NCI-H2227 (cell line): ENCODE measurements around the gene REN.
A peak's percentile ranks its signal among the peaks of the same experiment; 100 is the strongest.

Source experiments
- DNase-seq: peaks from one replicate; lab custom pipeline; 2025; ENCODE audit not compliant: unreplicated experiment; lab: John Stamatoyannopoulos, UW

Gene REN

GRCh38 chr1:204191456-204191855 lies 25.3 kb upstream of the REN start:
- no peak for DNase-seq

DNA sequence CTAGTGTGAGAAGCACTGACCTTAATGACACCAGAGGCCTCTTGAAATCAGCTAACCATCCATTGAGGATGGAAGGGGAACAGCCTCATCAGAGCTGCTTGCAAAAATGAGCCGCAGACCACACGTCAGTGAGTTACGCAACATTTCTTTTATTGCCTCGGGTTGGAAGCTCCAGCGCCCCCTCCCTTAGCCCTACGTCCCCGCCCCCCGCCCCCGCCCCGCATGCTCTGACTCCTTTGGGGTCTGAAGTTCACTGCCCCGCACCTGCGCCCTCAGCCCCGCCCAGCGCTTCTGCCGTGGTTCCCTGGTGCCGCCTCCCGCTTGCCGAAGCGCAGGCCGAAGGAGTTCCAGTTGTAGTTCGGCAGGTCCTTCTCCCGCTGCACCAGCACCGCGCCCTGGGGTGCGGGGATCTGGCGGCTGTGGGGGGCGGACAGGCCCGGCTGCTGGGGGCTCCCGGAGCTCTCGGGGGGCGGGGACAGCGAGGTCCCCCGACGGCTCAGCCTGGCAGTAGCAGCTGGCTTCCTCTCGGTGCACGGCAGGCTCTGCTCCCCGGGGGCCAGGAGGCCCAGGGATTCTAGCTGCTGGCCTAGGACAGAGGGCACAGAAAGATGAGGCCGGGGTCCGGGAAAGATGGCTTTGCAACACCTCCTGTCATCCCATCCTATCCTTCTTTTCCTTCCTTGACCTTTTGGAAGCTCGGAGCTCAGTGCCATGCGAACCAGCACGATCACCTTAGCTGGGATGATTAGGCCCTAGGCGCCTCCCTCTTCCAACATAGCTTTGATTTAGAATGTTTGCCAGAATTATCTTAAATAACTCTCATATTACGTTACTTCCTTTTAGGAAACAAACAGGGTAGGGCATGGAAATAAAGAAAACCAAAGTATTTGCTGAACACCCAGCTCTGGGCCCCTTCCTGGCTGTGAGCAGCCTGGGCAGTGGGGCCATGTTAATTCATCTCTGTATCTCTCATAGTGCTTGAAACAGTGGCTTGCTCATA lies 24.4 kb upstream of the REN start:
- peak; percentile 67 for DNase-seq

DNA sequence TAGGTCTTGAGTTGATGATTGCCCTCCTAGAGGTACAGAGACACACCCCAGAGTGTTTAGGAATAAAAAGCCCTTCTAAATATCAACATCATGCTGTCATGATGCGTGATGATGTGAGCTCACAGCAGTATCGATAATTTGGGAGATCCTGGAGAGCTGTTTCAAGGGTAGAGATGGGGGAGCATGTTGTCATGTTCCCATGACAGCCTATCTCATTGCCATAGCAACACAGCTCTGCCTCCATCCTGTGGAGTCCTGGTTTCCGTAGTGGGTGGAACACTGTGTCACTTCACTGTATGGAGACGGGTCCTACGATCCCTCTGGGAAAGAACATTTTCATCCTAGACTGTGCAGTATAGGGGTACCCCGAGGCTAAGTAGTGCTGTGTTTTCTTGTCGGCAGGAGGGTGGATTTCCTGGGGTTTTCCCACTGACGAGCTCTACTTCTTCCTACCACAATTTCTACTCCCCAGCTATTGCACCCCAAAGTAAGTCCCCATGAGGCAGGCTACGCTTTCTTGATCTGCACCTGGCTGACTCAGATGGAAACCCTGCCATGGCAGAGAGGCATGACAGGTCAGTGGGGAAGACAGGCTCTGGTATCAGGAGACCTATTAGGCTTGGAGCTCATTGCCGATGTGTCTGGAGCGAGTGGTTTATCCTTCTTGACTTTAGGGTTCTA lies 23.0 kb upstream of the REN start:
- no peak for DNase-seq

- DNase-seq: no peak
These were observed 20.5 kb upstream of the REN start for GRCh38 chr1:204186597-204186996.

- DNase-seq: no peak
These were observed 15.0 kb upstream of the REN start for GRCh38 chr1:204181116-204181515.

DNA sequence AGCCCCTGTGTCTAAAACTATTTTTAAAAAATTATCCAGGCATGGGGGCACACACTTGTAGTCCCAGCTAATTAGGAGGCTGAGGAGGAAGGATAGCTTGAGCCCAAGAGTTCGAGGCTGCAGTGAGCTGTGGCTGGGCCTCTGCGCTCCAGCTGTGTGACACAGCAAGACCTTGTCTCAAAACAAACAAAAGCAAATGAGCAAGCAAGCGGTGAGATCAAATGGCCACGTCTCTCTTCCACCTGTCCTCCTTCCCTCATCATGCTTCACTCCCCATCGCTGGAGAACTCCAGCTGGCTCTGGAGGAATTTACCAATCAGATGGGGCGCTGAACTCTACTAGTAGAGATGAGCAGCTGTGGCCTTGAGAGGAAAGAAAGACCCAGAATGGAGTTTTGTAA lies 14.0 kb upstream of the REN start:
- DNase-seq: no peak

- no peak for DNase-seq
These were observed 12.5 kb upstream of the REN start for GRCh38 chr1:204178487-204179281.

DNA sequence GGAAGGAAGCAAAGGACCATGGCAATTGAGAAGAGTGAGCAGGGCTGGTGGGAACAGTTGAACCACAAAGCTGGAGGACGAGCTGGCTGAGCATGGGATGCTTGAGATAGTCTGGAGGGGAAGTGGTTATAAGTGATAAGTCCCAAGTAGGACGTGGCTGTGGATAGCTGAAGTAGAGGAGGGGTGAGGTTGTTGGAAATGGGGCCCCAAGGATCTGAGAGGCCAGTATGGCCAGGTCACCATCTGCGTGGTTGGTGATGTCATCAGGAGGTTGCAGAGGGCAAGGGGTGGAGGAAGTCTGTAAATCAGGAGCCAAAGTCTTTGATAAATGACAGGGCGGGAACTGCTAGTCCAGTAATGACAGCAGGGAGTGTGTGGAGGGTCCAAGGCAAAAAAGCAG lies 11.0 kb upstream of the REN start:
- no peak for DNase-seq

GRCh38 chr1:204176049-204176448 lies 9.9 kb upstream of the REN start:
- no peak for DNase-seq

GRCh38 chr1:204174958-204175357 lies 8.8 kb upstream of the REN start:
- DNase-seq: no peak

DNA sequence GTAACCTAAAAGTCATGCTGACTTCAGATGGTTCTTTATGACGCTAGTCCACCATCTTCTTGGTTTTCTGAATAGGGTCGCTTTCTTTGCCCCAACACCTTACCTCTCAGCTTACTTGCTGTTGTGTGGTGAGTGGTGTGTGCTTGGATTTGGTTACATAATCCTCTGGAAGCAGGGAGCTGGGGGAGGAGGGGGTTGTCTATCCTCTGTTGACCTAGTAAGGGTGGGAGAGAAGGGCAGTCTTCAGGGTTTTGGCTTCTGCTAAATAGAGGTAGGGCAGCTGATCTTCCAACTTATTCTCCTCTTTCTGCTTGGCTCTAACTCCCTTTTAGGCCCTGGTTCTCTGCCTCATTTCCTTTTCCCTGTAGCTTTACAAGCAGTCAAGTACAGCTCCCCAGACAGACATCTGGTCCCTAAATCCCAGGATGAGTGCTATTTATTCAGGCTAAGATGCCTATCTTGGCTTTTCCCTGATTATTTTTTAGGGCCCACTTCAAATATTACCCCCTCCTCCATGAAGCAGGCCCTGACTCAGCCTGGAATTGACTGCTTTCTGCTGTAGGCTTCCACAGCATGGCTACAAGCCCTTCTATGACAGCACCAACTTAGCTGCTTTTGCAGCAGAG lies 6.4 kb upstream of the REN start:
- no peak for DNase-seq

DNA sequence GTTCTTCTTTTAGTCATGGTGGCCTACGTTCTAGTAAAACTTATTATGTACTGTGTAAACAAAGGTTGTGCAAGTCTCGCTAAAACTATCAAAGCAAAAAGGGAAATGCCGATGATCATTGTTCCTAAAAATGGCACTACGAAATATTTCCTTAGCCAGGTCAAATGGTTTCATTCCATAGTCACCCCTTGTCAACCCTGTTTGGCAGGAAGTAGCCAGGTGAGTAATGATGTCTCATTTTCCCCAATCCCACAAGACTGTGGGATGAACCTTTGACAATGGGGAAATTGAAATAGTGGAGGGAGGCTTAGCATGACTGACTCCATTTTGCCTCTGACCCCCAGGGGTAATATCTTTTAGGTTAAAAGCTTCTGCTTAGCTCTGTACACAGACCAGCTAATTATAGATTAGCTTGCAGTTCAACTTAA lies 5.6 kb upstream of the REN start:
- no peak for DNase-seq

DNA sequence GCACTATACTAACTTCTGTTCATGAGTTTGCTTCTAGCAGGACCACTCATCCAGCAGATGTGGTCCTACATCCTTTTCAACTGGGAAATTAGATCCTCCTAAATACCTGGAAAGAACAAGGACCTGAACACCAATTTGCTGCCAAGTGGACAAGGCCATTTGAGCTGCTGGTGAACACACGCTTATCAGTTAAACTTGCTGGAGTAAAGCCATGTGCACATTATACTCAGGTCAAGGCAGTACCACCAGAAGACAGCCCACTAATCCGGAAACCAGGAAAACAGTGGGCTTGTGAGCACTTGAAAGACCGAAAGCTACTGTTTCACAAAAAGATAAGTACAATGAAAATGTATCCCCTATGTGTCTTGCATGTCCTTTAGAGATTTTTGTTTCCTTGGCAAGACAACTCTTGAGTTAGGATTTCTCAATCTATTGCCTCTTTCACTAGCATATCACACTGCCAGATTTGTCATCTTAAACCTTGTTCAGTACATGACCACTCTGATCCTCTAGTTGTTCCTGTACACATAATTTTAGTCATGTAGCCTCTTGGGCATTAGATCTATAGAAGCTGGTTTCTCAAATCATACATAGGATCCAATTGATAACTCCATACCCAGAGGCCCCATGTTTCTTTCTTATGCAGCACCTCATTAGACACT lies 4.5 kb upstream of the REN start:
- no peak for DNase-seq

DNA sequence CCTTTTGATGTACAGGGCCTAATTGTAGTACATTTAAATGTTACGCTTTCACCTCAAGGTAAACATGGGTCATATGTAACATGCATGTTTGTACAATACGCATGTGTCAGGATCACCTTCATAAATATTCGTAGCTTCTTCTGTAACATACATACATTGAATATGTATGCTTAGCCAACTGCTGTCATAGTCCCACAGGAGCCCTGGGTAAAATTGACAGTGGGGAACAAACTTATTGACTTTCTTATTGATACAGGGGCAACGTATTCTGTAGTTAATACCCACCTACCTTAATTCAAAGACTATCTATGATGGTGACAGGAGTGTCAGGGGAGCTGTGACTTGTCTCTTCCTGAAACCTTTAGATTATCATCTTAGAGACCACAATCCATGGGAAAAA lies 3.7 kb upstream of the REN start:
- DNase-seq: no peak

- no peak for DNase-seq
These were observed 1.6 kb upstream of the REN start for GRCh38 chr1:204167730-204168129.

- peak; percentile 84 for DNase-seq
These were observed 3.6 kb downstream of the REN start for GRCh38 chr1:204162494-204163074.

GRCh38 chr1:204161609-204162493 lies 4.3 kb downstream of the REN start:
- DNase-seq: no peak

DNA sequence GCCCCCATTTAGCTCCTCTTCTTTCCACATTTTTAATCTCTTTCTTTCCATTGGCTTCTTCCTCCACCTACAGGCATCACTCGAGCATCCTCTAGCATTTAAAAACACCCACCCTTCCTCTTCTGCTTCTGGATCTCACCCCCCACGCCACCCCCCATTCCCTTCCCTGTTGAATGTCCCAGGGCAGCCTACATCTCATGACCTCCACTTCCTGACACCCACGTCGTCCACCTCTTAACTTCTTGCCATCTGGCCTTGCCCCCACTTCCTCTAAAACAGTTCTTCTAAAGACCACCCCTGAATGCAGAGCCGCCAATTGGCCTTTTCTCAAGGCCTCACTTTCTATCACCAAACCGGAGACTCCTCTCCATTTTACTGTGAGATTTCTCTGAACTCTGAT lies 8.2 kb downstream of the REN start:
- DNase-seq: no peak

DNA sequence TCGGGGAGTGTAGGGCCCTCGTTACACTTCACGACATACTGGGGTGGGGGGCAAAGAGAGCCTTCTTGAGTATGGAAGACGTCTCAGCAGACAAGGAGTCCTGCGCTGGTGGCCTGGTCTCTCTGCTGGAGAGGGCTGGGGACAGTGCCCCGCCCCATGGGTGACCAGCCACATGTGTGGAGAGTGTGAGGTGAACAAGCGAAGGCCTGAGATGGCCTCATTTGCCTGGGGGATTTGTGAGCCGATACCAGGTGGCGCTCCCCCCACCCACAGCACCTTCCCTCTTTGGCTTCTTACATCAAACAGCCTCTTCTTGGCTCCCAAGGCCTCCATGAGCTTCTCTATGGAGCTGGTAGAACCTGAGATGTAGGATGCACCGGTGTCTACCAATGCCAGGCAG lies 10.3 kb downstream of the REN start:
- DNase-seq: no peak
